Smooth muscle cell (in vitro differentiated cells): Measurements from ENCODE around the gene SCN3A. TPM values are rescaled to one million over a fixed set of nuclear protein-coding genes. Genes with fewer than 3 reads are reported as not detected.

Experiments used
- DNase-seq: peaks from one replicate; lab custom pipeline; 2025; ENCODE audit not compliant: unreplicated experiment; lab: John Stamatoyannopoulos, UW
- H2AFZ ChIP-seq: fragments of 200-600 bp; sonication (generic); 2 replicates; pipeline ENCODE4 v1.6.0; 2016; ENCODE audit warnings: antibody characterized with exemption, low read depth, mild to moderate bottlenecking
- H3F3A ChIP-seq: fragments of 200-600 bp; sonication (generic); 2 replicates; pipeline ENCODE4 v1.6.0; 2017; ENCODE audit warnings: antibody characterized with exemption, low read depth
- H3K27ac ChIP-seq: fragments of 200-600 bp; sonication (generic); 2 replicates; pipeline ENCODE4 v1.5.1; 2016; ENCODE audit warnings: low read depth, mild to moderate bottlenecking
- H3K27me3 ChIP-seq: fragments of 200-600 bp; sonication (generic); 2 replicates; pipeline ENCODE4 v1.6.1; 2016; ENCODE audit warnings: low read depth, mild to moderate bottlenecking
- H3K36me3 ChIP-seq: fragments of 200-600 bp; sonication (generic); 2 replicates; pipeline ENCODE4 v1.5.1; 2016; ENCODE audit warnings: low read depth
- H3K4me1 ChIP-seq: fragments of 200-600 bp; sonication (generic); 2 replicates; pipeline ENCODE4 v1.5.1; 2016; ENCODE audit warnings: low read depth
- H3K4me2 ChIP-seq: fragments of 200-600 bp; sonication (generic); 2 replicates; pipeline ENCODE4 v1.6.0; 2016; ENCODE audit warnings: mild to moderate bottlenecking
- H3K4me3 ChIP-seq: fragments of 200-600 bp; sonication (generic); 2 replicates; pipeline ENCODE4 v1.5.1; 2016; ENCODE audit warnings: mild to moderate bottlenecking
- H3K79me2 ChIP-seq: fragments of 200-600 bp; sonication (generic); 2 replicates; pipeline ENCODE4 v1.6.0; 2016; ENCODE audit warnings: low read depth, mild to moderate bottlenecking
- H3K9ac ChIP-seq: fragments of 200-600 bp; sonication (generic); 2 replicates; pipeline ENCODE4 v1.6.0; 2016; ENCODE audit warnings: low read depth
- H3K9me3 ChIP-seq: fragments of 200-600 bp; sonication (generic); replicated peaks from 2 replicates; pipeline ENCODE4 v1.5.1; 2016; ENCODE audit warnings: low read depth
- H4K20me1 ChIP-seq: fragments of 200-600 bp; sonication (generic); 2 replicates; pipeline ENCODE4 v1.6.0; 2016; ENCODE audit warnings: low read depth
- WGBS: methylation state at CpG from one replicate; pipeline ENCODE4 v1.1.7; 2016; ENCODE audit warnings: low lambda C conversion rate; 5-methylcytosine and 5-hydroxymethylcytosine counted together
- polyA plus RNA-seq: library from polyadenylated mRNA; unstranded; fragments of >200 nt; fragmentation: Nextera tagmentation; extraction: Ambion mirVana; gene quantifications from 2 replicates; pipeline ENCODE4 v1.2.1, GENCODE V29; 2016
- total RNA-seq: library from RNA; depleted of rRNA; stranded (reverse); fragments of >200 nt; gene quantifications from 2 replicates; pipeline ENCODE4 v1.2.3, GENCODE V29; 2014
- TF ChIP-seq, protein P1 (sequence below): fragments of 200-600 bp; sonication (generic); IDR thresholded peaks from 2 replicates; pipeline ENCODE4 v1.5.1; 2017; ENCODE audit warnings: borderline replicate concordance, mild to moderate bottlenecking, antibody characterized with exemption; ENCODE audit not compliant: insufficient read depth, poor library complexity, severe bottlenecking

Gene SCN3A
- total and polyA plus RNA-seq, 2 experiments from 2014 or later, result not detected

DNA sequence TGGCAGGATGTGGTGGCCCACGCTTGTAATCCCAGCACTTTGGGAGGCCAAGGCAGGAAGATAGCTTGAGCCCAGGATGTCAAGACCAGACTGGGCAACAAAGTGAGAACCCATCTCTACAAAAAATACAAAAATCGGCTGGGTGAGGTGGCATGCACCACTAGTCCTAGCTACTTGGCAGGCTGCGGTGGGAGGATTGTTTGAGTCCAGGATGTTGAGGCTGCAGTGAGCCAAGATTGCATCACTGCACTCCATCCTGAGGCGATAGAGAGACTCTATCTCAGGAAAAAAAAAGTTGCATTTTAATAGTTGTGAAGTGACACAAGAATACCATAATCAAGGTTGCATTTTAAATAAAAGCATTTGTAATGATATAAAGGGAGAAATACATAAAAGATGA is 124.4 kb downstream of the SCN3A start:
- no peak overlapping the region for H3K9ac ChIP-seq
- no peaks in the 10 kb centered on the region for H3K4me1 ChIP-seq

DNA sequence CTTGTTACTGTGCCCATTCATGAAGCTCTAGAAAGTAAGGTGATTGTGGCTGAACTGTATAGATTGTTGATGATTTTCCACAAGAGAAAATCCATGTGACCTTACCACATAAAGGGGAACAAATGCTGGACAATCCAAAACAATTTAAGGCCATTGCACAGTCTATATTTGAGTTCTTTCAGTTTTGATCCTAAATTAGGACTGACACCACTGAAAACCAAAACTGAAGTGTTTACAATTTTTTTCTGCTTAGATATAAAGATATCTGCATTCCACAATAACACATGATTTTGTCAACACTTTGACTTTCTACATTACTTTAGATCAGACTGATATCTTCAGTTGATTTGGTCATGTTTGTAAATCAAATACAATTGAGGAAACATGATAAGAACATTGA is 124.9 kb downstream of the SCN3A start:
- no peak overlapping the region for H3K4me3 ChIP-seq
- no peaks in the 10 kb centered on the region for H3F3A ChIP-seq
- no peaks in the 10 kb centered on the region for H3K27me3 ChIP-seq
- H3K36me3 ChIP-seq, result no peaks in the 10 kb centered on the region
- no peak overlapping the region for H3K27ac ChIP-seq
- H3K4me2 ChIP-seq, result no peak overlapping the region
- no peak overlapping the region for H2AFZ ChIP-seq
- no peaks in the 10 kb centered on the region for H3K79me2 ChIP-seq
- no peaks in the 10 kb centered on the region for H3K4me1 ChIP-seq
- DNase-seq, result no peak
- H4K20me1 ChIP-seq, result no peaks in the 10 kb centered on the region
- TF ChIP-seq, protein P1, sequence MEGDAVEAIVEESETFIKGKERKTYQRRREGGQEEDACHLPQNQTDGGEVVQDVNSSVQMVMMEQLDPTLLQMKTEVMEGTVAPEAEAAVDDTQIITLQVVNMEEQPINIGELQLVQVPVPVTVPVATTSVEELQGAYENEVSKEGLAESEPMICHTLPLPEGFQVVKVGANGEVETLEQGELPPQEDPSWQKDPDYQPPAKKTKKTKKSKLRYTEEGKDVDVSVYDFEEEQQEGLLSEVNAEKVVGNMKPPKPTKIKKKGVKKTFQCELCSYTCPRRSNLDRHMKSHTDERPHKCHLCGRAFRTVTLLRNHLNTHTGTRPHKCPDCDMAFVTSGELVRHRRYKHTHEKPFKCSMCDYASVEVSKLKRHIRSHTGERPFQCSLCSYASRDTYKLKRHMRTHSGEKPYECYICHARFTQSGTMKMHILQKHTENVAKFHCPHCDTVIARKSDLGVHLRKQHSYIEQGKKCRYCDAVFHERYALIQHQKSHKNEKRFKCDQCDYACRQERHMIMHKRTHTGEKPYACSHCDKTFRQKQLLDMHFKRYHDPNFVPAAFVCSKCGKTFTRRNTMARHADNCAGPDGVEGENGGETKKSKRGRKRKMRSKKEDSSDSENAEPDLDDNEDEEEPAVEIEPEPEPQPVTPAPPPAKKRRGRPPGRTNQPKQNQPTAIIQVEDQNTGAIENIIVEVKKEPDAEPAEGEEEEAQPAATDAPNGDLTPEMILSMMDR, result no peak
- no peak overlapping the region for H3K9ac ChIP-seq
- H3K9me3 ChIP-seq, result no peaks in the 10 kb centered on the region

More for the DNA sequence above, 124.4 kb downstream of the SCN3A start:
- no peak overlapping the region for H3K4me2 ChIP-seq
- WGBS, result 90% methylated on average over 4 of the region's 4 CpGs
- no peak overlapping the region for H2AFZ ChIP-seq
- TF ChIP-seq, protein P1, result no peak
- H3K79me2 ChIP-seq, result no peaks in the 10 kb centered on the region
- H3K9me3 ChIP-seq, result no peaks in the 10 kb centered on the region
- no peaks in the 10 kb centered on the region for H3F3A ChIP-seq
- no peak for DNase-seq
- H3K27ac ChIP-seq, result no peak overlapping the region
- no peaks in the 10 kb centered on the region for H3K27me3 ChIP-seq
- no peak overlapping the region for H3K4me3 ChIP-seq
- H3K36me3 ChIP-seq, result no peaks in the 10 kb centered on the region
- no peaks in the 10 kb centered on the region for H4K20me1 ChIP-seq

DNA sequence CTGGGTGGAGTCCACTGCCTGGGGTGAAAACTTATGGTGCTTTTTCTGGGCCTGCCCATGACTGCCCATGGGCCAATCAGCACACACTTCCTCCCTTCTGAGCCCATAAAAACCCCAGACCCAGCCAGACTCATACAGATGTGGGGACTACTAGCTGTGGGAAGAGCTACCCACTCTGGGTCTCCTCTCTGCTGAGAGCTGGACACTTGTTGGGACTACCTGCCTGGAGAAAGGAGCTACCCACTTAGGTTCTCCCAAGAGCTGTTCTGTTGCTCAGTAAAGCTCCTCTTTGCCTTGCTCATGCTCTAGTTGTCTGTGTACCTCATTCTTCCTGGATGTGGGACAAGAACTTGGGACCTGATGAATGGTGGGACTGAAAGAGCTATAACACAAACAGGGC is 129.0 kb downstream of the SCN3A start:
- H3F3A ChIP-seq, result no peaks in the 10 kb centered on the region
- H3K36me3 ChIP-seq, result no peaks in the 10 kb centered on the region
- TF ChIP-seq, protein P1, result no peak
- H3K4me1 ChIP-seq, result no peaks in the 10 kb centered on the region
- no peak overlapping the region for H2AFZ ChIP-seq
- no peaks in the 10 kb centered on the region for H3K27me3 ChIP-seq
- no peak overlapping the region for H3K4me2 ChIP-seq
- DNase-seq, result no peak
- no peak overlapping the region for H3K27ac ChIP-seq
- no peak overlapping the region for H3K4me3 ChIP-seq
- H3K79me2 ChIP-seq, result no peaks in the 10 kb centered on the region
- H3K9me3 ChIP-seq, result no peaks in the 10 kb centered on the region
- no peak overlapping the region for H3K9ac ChIP-seq
- H4K20me1 ChIP-seq, result no peaks in the 10 kb centered on the region

DNA sequence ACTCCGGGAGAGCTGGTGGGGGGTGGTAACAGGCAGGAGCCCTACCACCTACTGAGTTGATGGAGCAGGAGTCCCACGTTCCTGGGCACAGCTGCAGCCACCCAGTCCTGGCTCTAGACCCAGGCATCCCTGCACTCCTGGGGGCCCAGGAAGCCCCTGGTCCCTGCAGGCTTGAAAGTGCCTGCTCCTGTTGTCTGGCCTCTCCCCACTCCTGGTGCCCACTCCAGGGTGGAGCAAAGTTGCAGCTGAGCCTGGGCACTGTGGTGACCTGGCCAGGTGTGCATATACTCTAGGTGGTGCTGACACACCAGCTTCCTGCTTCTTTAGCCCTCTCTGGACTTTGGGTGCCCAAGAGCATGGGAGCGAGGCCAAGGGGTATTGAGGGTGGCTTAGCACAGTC is 129.5 kb downstream of the SCN3A start:
- TF ChIP-seq, protein P1, result no peak
- no peak for DNase-seq
- Histone ChIP-seq H3K4me1 (peaks cover 2% of the 10 kb centered on the region), H3K9me3 (no peaks in the 10 kb centered on the region), H3F3A (no peaks in the 10 kb centered on the region), H3K4me2 (no peak overlapping the region), H3K27me3 (no peaks in the 10 kb centered on the region), H3K36me3 (no peaks in the 10 kb centered on the region), H3K27ac (no peak overlapping the region), H2AFZ (no peak overlapping the region), H3K4me3 (no peak overlapping the region), H3K9ac (no peak overlapping the region), H3K79me2 (no peaks in the 10 kb centered on the region), H4K20me1 (no peaks in the 10 kb centered on the region)
- WGBS, result 88% methylated on average over 3 of the region's 3 CpGs
